Hematopoietic multipotent progenitor cell treated with erythropoietin and hydrocortisone succinate and interleukin-3 and kit ligand, for 8 days (in vitro differentiated cells): ENCODE results near the gene BPNT1.
"Not testable (repeated sequence)": the region's sequence is repeated elsewhere in the genome, so short reads cannot be mapped to it uniquely, and the experiment has no call there.

ENCODE experiments used
- DNase-seq: peaks from one replicate; pipeline ENCODE4 v3.0.0-alpha.2; 2015

The BPNT1 gene, protein sequence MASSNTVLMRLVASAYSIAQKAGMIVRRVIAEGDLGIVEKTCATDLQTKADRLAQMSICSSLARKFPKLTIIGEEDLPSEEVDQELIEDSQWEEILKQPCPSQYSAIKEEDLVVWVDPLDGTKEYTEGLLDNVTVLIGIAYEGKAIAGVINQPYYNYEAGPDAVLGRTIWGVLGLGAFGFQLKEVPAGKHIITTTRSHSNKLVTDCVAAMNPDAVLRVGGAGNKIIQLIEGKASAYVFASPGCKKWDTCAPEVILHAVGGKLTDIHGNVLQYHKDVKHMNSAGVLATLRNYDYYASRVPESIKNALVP

DNA sequence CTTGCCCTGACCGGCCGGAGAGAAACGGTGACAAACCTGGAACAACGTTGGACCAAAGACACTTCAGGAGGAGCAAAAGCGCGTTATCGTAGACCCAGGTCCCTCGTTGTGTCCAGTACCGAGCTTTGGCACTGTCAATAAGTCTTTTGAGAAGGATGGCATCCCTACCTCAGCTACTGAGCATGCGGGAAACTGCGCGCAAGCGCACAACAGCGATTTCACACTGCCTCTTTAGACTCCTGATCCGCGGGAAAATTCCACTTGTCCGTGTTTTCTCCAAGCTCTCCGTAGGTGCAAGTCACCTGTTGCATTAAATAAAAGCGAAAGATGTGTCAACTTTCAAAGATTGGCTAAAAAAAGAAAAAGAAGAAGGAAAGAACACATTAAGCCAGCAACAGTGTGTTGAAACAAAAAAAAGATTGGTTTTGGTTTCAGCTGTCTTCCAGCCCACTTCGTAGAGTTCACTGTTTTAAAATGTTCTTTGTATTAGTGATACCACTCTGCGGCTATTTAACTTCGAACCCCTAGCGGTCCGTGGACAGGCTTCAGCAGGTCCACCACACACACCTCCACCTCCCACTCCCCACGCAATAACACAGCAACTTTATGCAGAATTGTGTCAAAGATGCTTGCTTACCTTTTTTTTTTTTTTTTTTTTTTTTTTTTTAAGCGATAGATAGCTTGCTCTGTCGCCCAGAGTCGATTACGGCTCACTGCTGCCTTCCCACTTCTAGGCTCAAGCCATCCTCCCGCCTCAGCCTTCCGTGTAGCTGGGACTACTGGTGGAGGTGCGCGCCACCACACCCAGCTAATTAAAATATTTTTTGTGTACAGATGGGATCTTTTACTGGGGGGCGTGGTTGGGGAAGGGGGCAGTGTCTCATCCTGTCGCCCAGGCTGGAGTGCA, at the start of gene BPNT1:
Gene BPNT1, minus strand, starts transcription at position 139 of the 907 bp plus-strand sequence. CDS start 9,942 bp downstream, outside the sequence.
- peak; percentile 97 for DNase-seq

DNA sequence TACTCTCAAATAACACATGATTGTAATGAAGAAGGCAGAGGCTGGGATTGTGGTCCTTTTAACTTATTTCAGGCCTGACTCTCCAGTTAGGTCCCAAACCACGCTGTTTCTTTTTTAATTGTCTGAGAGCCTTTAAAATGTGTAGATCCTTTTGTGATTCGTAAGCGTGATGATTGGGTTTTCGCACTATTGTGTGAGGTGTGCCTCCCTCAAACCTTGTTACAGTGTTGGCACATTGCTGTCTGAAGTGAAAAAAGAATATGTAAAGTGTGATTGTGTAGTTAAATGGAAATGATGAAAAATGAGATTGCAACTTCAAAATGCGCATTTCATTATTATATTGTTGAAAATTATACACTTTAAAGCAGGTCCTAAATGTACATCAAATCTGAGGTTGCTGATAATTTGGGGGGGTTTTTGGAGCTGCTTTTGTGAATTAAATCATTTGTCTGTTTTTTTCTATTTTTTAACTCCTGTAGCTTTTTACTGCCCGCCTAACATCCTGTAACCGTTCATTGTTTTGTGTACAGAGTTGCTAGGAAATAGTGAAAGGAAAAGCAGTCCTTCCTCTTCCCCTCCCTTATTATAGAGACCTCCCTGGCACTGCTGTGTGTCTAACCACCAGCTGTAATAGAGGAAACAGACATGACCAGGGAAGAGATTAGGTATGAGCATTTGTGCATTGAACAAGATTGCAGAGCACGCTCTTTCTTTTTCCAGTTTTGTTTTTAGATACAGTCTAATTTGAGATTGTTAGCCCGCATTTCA, 47.6 kb upstream of the BPNT1 start:
- peak; percentile 22 for DNase-seq

DNA sequence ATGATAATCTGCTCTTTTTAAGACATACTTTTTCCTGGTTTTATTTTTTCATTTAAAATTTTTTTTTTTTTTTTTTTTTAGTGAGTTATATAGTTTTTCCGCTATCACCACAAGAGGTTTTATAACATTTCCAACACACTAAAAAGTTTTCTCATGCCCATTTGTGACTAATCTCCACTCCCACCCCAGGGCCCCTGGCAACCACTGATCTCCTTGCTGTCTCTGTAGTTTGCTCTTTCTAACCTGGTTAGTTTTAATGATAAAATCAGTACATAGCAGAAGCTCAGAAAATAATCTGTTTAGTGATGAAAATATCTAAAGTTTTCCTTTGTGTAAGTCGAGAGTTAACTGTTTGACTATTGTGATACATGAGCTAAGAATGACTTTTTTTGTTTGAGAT, 46.2 kb upstream of the BPNT1 start:
- DNase-seq: no peak

DNA sequence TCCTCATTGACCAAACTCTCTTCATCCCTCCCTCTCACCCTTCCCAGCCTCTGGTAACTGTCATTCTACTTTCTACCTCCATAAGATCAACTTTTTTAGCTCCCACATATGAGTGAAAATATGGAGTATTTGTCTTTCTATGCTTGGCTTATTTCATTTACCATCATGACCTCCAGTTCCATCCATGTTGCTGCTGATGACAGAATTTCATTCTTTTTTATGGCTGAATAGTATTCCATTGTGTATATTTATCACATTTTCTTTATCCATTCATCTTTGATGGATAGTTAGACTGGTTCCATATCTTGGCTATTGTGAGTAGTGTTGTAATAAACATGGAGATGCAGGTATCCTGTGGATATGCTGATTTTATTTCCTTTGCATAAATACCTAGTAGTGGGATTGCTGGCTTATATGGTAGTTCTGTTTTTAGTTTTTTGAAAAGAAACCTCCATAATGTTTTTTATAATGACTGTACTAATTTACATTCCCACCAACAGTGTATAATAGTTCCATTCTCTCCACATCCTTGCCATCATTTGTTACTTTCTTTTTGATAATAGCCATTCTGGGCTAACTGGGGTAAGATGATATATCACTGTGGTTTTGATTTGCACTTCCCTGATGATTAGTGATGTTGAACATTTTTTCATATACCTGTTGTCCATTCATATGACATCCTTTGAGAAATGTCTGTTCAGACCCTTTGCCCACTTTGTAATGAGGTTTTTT, 40.1 kb upstream of the BPNT1 start:
- DNase-seq: no peak

DNA sequence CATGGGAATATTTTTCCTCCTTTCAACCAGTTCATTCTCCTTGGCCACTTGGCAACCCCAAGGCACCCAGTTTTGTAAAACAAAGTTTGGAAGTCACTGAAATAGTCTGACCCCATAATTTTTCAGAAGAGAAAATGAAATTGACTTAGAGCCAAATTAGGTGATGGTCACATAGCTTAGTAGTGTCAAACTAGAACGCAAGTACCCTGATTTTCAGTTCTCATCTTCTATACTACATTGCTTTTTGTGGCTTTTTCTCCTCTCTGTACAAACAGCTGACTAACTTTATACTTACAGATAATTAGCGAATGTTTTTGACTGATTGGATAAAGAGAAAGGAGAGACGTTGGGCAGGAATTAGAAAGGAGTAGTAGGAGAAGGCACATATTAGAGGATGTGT, 37.5 kb upstream of the BPNT1 start:
- DNase-seq: no peak

DNA sequence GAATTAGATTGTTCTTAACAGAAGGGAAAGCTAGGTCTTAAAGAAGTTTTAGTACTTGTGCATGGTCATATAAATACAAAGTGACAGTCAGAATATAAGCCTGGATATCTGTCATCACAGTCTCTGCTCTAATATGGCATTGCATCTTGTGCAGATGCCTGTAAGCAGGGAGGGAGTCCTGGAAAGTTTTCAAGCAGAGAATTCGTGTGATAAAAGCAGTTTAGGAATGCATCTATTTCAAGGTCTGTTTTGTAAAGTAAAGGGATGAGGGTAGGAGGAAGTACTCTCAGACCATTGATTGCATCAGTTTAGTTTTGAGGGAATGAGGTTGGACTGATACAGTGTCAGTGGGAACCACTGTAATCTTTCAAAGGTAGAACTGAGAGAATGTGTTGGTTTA, 35.0 kb upstream of the BPNT1 start:
- no peak for DNase-seq

DNA sequence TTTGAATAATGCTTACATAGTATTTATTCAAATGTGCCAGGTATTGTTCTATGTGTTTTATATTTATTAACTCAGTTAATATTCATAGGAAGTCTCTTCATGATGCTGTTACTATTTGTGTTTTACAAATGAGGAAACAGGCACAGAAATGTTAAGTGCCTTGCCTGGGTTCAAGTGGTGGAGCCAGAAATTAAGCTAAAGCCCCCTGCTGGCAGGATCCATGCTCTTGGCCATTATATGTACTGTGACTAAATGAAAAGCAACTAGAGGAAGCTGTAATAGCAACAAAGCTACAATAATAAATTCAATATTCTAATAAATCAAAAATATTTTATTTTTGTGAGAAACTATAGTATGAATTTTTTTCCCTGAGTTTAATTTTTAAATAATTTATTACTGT, 34.3 kb upstream of the BPNT1 start:
- peak; percentile 52 for DNase-seq

DNA sequence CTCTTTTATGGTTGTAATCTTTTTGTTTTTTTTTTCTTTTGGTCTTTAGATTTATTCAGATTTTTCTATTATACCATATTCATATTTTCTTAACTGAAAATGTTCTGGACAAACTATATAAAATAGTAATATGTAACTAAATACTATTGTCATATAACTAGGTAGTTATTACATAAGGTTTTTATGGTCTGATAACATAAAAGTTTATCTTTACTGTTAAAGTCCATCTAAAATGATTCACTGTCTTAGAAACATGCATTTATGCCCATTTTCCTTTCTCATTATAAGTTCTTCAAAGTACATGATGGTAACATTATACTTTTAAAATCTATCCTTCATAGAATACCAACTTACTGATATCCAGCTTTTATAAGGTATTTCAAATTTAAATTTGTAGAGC, 33.5 kb upstream of the BPNT1 start:
- no peak for DNase-seq

DNA sequence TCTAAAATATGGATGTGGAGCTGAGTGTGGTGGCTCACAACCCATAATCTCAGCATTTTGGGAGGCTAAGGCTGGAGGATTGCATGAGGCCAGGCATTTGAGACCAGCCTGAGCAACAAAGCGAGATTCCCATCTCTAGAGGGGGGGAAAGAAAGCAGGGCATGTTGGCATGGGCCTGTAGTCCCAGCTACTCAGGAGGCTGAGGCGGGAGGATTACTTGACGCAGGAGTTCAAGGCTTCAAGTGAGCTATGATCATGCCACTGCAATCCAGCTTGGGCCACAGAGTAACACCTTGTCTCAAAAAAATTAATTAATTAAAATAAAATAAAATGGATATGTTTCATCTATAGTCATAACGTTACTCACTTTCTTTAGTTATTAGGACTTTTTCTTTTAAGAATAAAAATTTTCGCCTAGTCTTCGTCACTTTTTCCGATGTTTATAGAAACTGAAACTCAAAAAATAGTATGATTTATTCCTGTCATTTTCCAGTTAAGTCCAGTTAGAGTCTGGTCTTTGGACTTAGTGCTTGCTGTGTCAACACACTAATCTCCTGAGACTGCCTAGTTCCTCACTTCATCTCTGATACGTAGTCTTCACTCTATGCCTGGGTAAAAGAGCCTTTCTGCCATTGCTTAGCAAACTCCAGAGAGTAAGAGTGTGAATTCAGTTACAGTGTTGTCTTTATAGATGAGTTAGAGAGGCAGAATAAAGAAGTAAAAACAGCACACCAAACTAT, 32.4 kb upstream of the BPNT1 start:
- DNase-seq: no peak

DNA sequence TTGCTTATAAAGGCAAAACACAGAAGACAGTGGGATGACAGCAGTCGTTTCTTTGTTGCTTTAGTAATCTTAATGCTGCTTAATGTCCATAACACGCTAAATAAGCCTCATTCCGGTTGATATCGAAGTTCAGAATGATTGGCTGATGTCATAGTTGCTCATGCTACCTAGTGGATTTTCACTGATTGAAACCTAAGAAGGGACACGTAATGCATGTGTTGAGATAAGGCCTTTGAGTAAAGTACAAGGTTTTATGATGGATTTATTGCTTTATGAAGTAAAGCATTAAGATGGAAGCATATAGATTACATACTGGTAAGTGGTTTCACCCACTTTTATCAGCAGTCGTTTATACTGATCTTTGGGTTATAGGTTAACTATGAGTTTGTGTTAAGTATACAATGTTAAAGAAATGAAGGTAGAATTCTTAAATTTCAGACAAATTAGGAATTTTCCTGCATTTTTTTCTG, 29.5 kb upstream of the BPNT1 start:
- no peak for DNase-seq

DNA sequence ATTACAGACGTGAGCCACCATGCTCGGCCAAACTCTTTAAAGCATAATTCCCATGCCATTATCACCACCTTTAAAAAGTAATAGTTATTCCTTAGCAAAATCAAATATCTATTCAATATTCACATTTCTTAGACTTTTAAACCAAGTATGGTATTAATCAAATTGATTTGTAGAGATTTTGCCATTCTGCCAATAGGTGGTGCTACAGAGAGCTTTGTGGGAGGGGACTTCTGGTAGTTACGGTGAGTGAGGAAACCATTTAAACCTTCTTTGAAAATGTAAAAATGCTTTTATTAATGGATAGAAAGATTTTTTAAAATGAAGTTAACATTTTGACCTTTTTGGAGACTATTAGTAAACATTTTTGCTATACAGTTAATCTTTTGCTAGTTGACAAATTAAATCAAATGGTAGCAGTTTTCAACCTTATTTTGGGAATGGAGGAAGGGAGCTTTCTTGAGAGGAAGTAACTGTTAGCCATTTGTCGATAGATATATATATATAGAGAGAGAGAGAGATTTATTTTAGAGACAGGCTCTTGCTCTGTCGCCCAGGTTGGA, 23.6 kb upstream of the BPNT1 start:
- DNase-seq: peak; percentile 74

DNA sequence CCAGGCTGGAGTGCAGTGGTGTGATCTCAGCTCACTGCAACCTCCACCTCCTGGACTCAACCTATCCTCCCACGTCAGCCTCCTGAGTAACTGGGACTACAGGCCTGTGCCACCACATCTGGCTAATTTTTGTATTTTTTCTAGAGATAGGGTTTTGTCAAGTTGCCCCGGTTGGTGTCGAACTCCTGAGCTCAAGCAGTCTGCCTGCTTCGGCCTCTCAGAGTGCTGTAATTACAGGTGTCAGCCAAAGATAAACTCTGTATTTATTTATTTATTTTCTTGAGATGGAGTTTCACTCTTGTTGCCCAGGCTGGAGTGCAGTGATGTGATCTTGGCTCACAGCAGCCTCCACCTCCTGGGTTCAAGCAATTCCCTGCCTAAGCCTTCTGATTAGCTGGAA, 23.0 kb upstream of the BPNT1 start:
- not testable (repeated sequence) for DNase-seq

DNA sequence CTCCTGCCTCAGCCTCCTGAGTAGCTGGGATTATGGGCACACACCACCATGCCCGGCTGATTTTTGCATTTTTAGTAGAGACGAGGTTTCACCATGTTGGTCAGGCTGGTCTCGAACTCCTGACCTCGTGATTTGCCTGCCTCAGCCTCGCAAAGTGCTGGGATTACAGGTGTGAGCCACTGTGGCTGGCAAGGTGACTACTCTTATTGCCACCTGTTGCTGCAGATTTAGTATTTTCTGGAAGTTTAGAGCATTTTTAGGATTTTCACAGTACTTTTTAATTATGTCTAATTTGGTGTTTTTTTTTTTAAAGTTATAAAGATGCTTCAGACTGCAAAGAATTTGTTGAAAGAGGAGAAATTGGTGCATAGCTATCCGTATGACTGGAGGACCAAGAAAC, 20.9 kb upstream of the BPNT1 start:
- DNase-seq: not testable (repeated sequence)

DNA sequence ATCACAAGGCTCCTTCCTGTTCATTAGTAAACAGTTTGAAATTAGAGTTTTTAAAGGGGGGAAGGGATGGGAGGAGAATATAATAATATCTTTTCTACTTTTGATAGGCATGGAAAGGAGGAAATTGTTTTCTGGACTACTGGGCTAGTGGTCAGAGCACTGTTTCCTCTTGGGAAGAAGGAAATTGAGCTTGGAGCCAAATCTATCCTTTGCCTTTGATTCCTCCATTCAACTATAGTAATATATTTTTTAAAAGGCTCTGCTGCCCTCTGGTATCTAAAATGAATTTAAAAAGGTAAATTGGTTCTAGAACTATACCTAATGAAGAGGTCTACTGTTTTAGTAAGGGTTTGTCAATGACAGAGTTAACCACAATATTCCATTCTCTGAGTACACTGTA, 10.2 kb upstream of the BPNT1 start:
- no peak for DNase-seq

DNA sequence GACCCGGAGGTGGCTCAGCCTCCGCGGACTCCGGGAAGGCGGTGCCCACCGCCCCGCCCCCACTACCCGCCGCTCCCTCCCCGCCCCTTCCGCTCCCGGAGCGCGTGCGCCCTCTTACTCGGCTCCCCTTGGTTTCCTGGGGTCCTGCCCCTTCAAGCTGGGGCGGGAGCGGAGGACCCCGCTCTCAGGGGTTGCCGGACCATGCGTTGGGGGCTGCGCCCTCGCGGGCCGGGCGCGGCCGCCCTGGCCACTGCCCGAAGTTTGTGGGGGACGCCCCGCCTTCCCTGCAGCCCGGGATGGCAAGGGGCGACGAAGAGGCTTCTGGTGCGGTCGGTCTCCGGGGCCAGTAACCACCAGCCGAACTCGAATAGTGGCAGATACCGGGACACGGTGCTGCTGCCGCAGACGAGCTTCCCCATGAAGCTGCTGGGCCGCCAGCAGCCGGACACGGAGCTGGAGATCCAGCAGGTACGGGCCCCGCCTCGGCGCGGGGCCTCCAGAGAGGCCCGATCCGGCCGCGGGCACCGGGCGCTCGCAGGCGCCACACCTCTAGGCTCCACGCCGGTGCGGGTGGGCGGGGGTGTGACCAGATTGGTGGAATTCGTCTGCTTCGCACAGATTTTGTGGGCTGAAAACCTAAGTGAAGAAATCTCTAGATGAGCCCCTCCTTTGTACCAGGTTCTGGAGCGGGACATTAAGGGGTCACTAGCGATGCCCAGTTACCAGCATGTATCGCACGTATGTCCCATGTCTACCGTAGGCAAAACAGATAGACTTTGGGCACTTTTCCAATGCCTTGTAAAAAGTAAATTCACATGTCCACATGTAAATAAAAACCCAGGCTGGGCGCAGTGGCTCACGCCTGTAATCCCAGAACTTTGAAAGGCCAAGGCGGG, 4.7 kb upstream of the BPNT1 start, which contains the start of gene IARS2:
Gene IARS2, plus strand, starts transcription at position 117 of the 896 bp plus-strand sequence. Its CDS starts 85 bp downstream, at position 202.
- DNase-seq: peak; percentile 80

DNA sequence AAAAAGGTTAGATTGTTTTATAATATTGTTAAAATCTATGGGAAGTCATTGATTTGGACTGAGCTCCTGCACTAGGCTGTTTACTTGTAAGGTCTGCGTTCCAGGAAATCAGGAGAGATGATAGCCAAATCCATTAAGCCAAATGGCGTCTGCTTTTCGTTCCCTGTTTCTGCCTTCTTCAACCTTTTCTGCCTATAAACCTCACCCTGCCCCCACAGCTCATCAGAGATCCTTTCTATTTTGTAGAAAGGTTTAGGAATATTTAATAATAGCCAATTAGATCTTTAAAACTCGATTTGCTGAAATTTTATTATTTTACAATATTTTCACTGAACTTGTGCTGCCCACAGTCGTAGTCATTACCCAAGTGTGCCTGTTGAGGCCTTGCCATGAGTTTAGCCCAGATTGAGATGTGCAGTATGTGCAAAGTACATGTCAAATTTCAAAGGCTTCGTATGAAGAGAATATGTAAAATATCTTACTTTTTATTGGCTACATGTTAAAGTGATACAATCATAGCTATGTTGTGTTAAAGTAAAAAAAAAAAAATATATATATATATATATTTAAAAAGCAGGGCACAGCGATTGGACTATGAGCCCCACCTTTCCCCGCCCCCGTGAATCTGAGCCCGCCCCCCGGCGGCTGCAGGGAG, 3.9 kb upstream of the BPNT1 start:
- DNase-seq: no peak

DNA sequence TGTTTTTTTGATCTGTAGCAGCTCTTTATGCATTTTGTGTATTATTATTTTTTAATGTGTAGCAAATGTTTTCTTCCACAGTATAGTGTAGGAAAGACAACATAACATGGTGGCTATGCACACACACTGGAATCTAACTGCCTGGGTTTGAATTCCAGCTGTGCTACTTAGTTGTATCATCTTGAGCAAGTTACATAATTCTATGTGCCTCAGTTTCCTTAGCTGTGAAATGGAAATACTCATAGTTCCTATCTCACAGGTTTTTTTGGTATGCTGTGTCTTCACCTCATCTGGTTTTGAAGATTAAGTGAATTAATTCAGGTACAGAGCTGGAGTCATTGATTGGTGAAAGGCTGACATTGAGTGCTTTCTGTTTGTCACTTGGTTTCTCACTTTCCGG, 3.1 kb upstream of the BPNT1 start:
- no peak for DNase-seq

DNA sequence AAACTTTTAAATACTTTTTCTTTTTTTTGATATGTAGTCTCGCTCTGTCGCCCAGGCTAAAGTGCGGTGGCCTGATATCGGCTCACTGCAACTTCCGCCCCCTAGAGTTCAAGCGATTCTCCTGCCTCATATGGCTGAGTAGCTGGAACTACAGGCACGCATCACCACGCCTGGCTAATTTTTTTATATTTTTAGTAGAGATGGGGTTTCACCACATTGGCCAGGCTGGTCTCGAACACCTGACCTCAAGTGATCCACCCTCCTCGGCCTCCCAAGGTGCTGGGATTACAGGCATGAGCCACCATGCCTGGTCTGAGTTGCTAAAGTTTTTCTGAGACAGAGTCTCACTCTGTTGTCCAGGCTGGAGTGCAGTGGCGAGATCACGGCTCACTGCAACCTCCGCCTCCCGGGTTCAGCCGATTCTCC, 3.3 kb downstream of the BPNT1 start:
- peak; percentile 15 for DNase-seq

DNA sequence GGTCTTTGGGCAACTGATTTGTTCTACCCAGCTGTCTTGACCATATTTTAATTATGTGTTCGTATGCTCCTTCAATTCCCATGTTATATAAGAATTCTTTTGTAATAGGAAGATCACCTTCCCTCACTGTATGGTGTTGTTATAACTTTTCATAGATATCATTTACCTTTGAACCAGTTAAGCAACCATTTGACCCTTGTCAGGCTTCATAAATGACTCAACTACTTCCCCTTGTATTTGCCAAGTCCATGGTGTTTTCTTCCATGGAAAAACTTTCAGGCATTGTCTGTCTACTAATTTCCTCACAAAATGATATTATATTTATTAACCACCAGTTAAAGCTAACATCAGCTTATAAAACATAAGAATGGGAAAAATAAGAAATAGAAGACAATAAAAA, 5.1 kb downstream of the BPNT1 start:
- no peak for DNase-seq

DNA sequence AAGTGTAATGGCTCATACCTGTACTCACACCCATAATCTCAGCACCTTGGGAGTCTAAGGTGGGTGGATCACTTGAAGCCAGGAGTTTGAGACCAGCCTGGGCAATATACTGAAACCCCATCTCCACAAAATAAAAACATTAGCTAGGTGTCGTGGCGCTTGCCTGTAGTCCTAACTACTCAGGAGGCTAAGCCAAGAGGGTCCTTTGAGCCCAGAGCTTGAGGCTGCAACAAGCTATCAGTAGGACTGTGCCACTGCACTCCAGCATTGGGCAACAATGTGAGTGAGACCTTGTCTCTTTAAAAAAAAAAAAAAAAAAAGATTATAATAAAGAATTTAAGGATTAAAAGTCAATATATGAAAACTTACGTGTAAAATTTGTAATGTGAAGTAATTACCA, 11.7 kb downstream of the BPNT1 start:
- no peak for DNase-seq
